PC-9 (cell line): ENCODE results near the gene DSCAM. TPM values are rescaled to one million over a fixed set of nuclear protein-coding genes. Genes with fewer than 3 reads are reported as not detected.

Experiments
- BruUV-seq: library from RNA; stranded (reverse); fragments of 400-500 nt; replicated peaks from 2 replicates; lab custom pipeline; 2021; lab: Mats Ljungman, UMichigan
- CTCF ChIA-PET: fragments of 300-600 bp; sonication (Branson Sonifier 250); formaldehyde crosslinking; loops from one replicate; lab custom pipeline; 2022; ENCODE audit warnings: antibody characterized with exemption; lab: Charles Lee
- POLR2A ChIA-PET: fragments of 300-600 bp; sonication (Branson Sonifier 250); formaldehyde crosslinking; loops from one replicate; lab custom pipeline; 2022; ENCODE audit warnings: antibody characterized with exemption; ENCODE audit not compliant: unreplicated experiment; lab: Charles Lee
- DNase-seq, 2 experiments: peaks; one replicate each; pipeline versions ENCODE4 v3.0.0 to v3.0.0-alpha.2; 2015 to 2022; ENCODE audit warnings: mixed read lengths in 1 of 2
- H2AFZ ChIP-seq: fragments of 200-600 bp; sonication (generic); 2 replicates; pipeline ENCODE4 v1.8.1; 2017; ENCODE audit warnings: antibody characterized with exemption
- H3F3A ChIP-seq: fragments of 200-600 bp; sonication (generic); 2 replicates; pipeline ENCODE4 v1.8.1; 2017; ENCODE audit warnings: antibody characterized with exemption, mild to moderate bottlenecking, low read depth; ENCODE audit not compliant: insufficient read depth
- H3K27ac ChIP-seq: fragments of 200-600 bp; sonication (generic); 2 replicates; pipeline ENCODE4 v1.6.1; 2016; ENCODE audit warnings: mixed run types
- H3K27me3 ChIP-seq: fragments of 200-600 bp; sonication (generic); 2 replicates; pipeline ENCODE4 v1.6.1; 2016; ENCODE audit warnings: low read depth, mixed run types; ENCODE audit not compliant: insufficient read depth
- H3K36me3 ChIP-seq: fragments of 200-600 bp; sonication (generic); 2 replicates; pipeline ENCODE4 v1.6.1; 2016; ENCODE audit warnings: low read depth, mixed run types
- H3K4me1 ChIP-seq: fragments of 200-600 bp; sonication (generic); replicated peaks from 2 replicates; pipeline ENCODE4 v1.6.1; 2016; ENCODE audit warnings: mixed run types; ENCODE audit not compliant: insufficient read depth
- H3K4me2 ChIP-seq: fragments of 200-600 bp; sonication (generic); 2 replicates; pipeline ENCODE4 v1.6.1; 2017; ENCODE audit warnings: mixed run types
- H3K4me3 ChIP-seq: fragments of 200-600 bp; sonication (generic); 2 replicates; pipeline ENCODE4 v1.6.1; 2016; ENCODE audit warnings: mixed run types
- H3K79me2 ChIP-seq: fragments of 200-600 bp; sonication (generic); 2 replicates; pipeline ENCODE4 v1.6.1; 2017; ENCODE audit warnings: low read depth, mixed run types
- H3K9me2 ChIP-seq: fragments of 200-600 bp; sonication (generic); 2 replicates; pipeline ENCODE4 v1.8.1; 2017; ENCODE audit warnings: mild to moderate bottlenecking; ENCODE audit not compliant: insufficient read depth
- H3K9me3 ChIP-seq: fragments of 200-600 bp; sonication (generic); 2 replicates; pipeline ENCODE4 v1.8.1; 2016; ENCODE audit warnings: low read depth; ENCODE audit not compliant: insufficient read depth
- H4K20me1 ChIP-seq: fragments of 200-600 bp; sonication (generic); 2 replicates; pipeline ENCODE4 v1.8.1; 2017; ENCODE audit not compliant: insufficient read depth
- EZH2 ChIP-seq: fragments of 200-600 bp; sonication (generic); IDR thresholded peaks from 2 replicates; pipeline ENCODE4 v1.8.0; 2017; ENCODE audit warnings: antibody characterized with exemption, low read depth
- intact Hi-C: fragments of 100-400 bp; cut with micrococcal nuclease; formaldehyde crosslinking; loops from one replicate; pipeline ENCODE4 v1.10.0; 2022; ENCODE audit not compliant: unreplicated experiment
- total RNA-seq: library from RNA; stranded (reverse); gene quantifications from 2 replicates; pipeline ENCODE4 v1.2.3, GENCODE V29; 2021
- TF ChIP-seq, protein P1 (sequence below): fragments of 200-600 bp; sonication (generic); conservative IDR thresholded peaks from 2 replicates; pipeline ENCODE4 v1.6.1; 2017; ENCODE audit warnings: mixed run types, antibody characterized with exemption, mild to moderate bottlenecking, moderate library complexity

DSCAM gene
- total RNA-seq, 1 experiment from 2014 or later, result not detected

DNA sequence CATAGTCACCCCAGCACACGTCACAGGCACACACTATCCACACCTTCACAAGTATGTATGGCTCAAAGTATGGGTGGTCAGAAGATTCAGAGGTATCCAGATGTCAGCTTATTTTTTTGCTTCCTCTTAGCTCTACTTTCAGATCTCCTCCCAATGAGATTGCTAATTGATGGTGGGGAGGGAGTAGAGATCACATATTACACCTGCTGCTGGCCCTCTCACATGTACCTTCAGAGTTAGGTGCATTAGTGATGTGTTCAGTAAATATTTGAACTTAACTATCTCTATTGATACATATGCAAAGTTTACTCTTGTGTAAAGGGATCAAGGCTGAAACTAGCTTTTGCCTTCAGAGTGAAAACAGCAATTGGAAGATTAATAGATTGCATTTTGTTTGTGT lies 717.1 kb downstream of the DSCAM start:
- no peak overlapping the region for H2AFZ ChIP-seq
- intact Hi-C loops, result no loop called here
- no peaks in the 10 kb centered on the region for H3F3A ChIP-seq
- no peaks in the 10 kb centered on the region for H3K9me3 ChIP-seq
- CTCF ChIA-PET, result no interaction called here
- H3K36me3 ChIP-seq, result no peaks in the 10 kb centered on the region
- H3K79me2 ChIP-seq, result no peaks in the 10 kb centered on the region
- H3K4me3 ChIP-seq, result no peak overlapping the region
- no peaks in the 10 kb centered on the region for H3K4me1 ChIP-seq
- no peaks in the 10 kb centered on the region for H3K9me2 ChIP-seq
- POLR2A ChIA-PET, result no interaction called here
- H3K4me2 ChIP-seq, result no peak overlapping the region
- no TSS peak for BruUV-seq
- no peak for TF ChIP-seq EZH2
- DNase-seq, result no peak
- peaks cover 4% of the 10 kb centered on the region for H3K27me3 ChIP-seq
- no peaks in the 10 kb centered on the region for H4K20me1 ChIP-seq
- no peak overlapping the region for H3K27ac ChIP-seq

DNA sequence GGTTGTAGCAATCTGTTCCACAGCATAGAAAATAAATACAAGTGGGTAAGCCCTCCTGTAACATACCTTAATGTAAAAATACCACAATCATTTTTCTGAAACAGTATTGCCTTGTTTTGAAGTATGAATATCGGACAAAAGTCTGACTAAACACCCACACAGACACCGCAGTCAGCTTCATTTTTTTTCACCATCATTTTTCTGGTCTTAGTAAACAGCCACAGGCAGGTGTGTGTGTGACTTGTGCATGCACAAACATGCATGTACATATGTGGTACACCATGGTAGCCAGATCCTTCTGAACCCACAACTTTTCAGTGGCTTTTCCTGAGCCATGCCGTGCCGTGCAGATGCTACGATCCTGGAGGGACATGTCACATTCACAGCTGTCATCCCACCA lies 718.1 kb downstream of the DSCAM start:
- H3K79me2 ChIP-seq, result no peaks in the 10 kb centered on the region
- ChIA-PET POLR2A (no interaction called here), CTCF (no interaction called here)
- no peak for TF ChIP-seq EZH2
- TF ChIP-seq, protein P1, sequence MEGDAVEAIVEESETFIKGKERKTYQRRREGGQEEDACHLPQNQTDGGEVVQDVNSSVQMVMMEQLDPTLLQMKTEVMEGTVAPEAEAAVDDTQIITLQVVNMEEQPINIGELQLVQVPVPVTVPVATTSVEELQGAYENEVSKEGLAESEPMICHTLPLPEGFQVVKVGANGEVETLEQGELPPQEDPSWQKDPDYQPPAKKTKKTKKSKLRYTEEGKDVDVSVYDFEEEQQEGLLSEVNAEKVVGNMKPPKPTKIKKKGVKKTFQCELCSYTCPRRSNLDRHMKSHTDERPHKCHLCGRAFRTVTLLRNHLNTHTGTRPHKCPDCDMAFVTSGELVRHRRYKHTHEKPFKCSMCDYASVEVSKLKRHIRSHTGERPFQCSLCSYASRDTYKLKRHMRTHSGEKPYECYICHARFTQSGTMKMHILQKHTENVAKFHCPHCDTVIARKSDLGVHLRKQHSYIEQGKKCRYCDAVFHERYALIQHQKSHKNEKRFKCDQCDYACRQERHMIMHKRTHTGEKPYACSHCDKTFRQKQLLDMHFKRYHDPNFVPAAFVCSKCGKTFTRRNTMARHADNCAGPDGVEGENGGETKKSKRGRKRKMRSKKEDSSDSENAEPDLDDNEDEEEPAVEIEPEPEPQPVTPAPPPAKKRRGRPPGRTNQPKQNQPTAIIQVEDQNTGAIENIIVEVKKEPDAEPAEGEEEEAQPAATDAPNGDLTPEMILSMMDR, result no peak
- no peak overlapping the region for H3K4me3 ChIP-seq
- no peaks in the 10 kb centered on the region for H3K9me2 ChIP-seq
- DNase-seq, result no peak
- H2AFZ ChIP-seq, result no peak overlapping the region
- H3K4me2 ChIP-seq, result no peak overlapping the region
- H3K4me1 ChIP-seq, result no peaks in the 10 kb centered on the region
- H4K20me1 ChIP-seq, result no peaks in the 10 kb centered on the region
- no peak overlapping the region for H3K27ac ChIP-seq
- no peaks in the 10 kb centered on the region for H3F3A ChIP-seq
- H3K27me3 ChIP-seq, result peaks cover 5% of the 10 kb centered on the region; the same call in 1 of the 2 replicates
- H3K36me3 ChIP-seq, result no peaks in the 10 kb centered on the region
- intact Hi-C loops, result no loop called here
- no peaks in the 10 kb centered on the region for H3K9me3 ChIP-seq
- no TSS peak for BruUV-seq

DNA sequence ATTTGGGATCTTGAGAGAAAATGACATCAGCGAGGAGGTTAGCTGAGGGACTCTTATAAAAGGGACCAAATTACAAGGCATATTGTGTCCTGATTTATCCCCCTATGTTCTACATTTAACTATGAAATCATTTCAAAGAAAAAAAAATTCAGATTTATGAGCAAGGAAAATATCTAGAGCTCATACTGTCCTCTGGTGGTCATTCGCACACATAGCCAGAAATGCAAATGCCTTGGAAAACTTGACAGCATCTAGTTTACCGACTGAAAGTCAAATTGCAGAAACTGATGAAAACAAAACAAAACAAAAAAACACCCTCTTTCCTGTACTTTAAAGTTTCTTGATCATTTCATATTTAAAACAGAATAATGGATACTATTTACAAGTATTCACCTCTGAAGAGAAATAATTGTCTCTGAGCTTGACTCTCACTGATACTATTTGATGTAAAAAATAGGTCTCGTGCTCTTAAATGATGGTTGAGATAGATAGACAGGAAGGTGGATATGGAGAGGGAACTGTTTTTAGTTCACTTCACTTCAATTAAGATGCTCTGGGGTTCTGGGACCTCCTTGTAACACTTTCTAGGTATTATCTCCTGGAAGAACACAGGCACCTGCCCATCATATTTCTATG lies 725.9 kb downstream of the DSCAM start:
- ChIA-PET POLR2A (no interaction called here), CTCF (interaction anchor here (1.0 kb wide), 1 partner anchor 333 kb away, joined by 5 read pairs; no protein-coding TSS in a partner anchor)
- no peak for DNase-seq
- no peaks in the 10 kb centered on the region for H3K79me2 ChIP-seq
- no TSS peak for BruUV-seq
- intact Hi-C loops, result loop anchor here (1.0 kb wide), 2 partner anchors 254 to 333 kb away; partner anchors contain the start of gene PCP4
- no peaks in the 10 kb centered on the region for H4K20me1 ChIP-seq
- H3K4me2 ChIP-seq, result no peak overlapping the region
- no peaks in the 10 kb centered on the region for H3F3A ChIP-seq
- H3K36me3 ChIP-seq, result no peaks in the 10 kb centered on the region
- no peaks in the 10 kb centered on the region for H3K4me1 ChIP-seq
- no peak for TF ChIP-seq EZH2
- TF ChIP-seq, protein P1, result peak; percentile 75
- H3K9me3 ChIP-seq, result no peaks in the 10 kb centered on the region
- no peaks in the 10 kb centered on the region for H3K9me2 ChIP-seq
- H2AFZ ChIP-seq, result no peak overlapping the region
- H3K4me3 ChIP-seq, result no peak overlapping the region
- H3K27ac ChIP-seq, result no peak overlapping the region
- H3K27me3 ChIP-seq, result 0 out of 2 replicates have a peak, but pooled peaks cover 3% of the 10 kb centered on the region
